Hepatocyte (in vitro differentiated cells): ENCODE data around the gene SLC19A1.
"Not testable (repeated sequence)": the region's sequence is repeated elsewhere in the genome, so short reads cannot be mapped to it uniquely, and the experiment has no call there.

Source experiments
- EZH2 ChIP-seq: fragments of 200-600 bp; sonication (generic); IDR thresholded peaks from 2 replicates; pipeline ENCODE4 v1.6.1; 2016; ENCODE audit warnings: antibody characterized with exemption, mild to moderate bottlenecking, borderline replicate concordance
- TF ChIP-seq, protein P1 (sequence below): fragments of 200-600 bp; sonication (generic); IDR thresholded peaks from 2 replicates; pipeline ENCODE4 v1.5.1; 2016; ENCODE audit warnings: antibody characterized with exemption, mild to moderate bottlenecking; ENCODE audit not compliant: poor library complexity

DNA sequence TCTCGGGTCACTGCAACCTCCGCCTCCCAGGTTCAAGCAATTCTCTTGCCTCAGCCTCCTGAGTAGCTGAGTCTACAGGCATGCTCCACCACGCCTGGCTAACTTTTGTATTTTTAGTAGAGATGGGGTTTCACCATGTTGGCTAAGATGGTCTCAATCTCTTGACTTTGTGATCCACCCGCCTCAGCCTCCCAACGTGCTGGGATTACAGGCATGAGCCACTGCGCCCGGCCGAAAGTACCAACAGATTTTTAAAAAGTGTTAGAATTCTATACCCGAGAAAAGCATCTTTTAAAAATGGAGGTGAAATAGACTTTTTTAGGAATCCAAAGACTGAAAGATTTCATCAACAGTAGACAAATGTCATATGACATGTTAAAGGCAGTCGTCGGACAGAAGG lies 21.9 kb upstream of the SLC19A1 start:
- TF ChIP-seq, protein P1, sequence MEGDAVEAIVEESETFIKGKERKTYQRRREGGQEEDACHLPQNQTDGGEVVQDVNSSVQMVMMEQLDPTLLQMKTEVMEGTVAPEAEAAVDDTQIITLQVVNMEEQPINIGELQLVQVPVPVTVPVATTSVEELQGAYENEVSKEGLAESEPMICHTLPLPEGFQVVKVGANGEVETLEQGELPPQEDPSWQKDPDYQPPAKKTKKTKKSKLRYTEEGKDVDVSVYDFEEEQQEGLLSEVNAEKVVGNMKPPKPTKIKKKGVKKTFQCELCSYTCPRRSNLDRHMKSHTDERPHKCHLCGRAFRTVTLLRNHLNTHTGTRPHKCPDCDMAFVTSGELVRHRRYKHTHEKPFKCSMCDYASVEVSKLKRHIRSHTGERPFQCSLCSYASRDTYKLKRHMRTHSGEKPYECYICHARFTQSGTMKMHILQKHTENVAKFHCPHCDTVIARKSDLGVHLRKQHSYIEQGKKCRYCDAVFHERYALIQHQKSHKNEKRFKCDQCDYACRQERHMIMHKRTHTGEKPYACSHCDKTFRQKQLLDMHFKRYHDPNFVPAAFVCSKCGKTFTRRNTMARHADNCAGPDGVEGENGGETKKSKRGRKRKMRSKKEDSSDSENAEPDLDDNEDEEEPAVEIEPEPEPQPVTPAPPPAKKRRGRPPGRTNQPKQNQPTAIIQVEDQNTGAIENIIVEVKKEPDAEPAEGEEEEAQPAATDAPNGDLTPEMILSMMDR = not testable (repeated sequence)
- not testable (repeated sequence) for TF ChIP-seq EZH2
